Astrocyte of the spinal cord (primary cell): ENCODE measurements around the gene UIMC1.

Experiments
- DNase-seq: peaks from one replicate; pipeline ENCODE4 v3.0.0; 2011; ENCODE audit warnings: low read depth, low spot score
- H3K4me3 ChIP-seq: 2 replicates; pipeline ENCODE4 v1.5.1; 2011; ENCODE audit warnings: low read depth, mild to moderate bottlenecking, low read length, moderate library complexity
- CTCF ChIP-seq: IDR thresholded peaks from 2 replicates; pipeline ENCODE4 v1.5.1; 2012; ENCODE audit warnings: low read depth, mild to moderate bottlenecking, low read length, inconsistent platforms
- in situ Hi-C: cut with HindIII; loops from 2 replicates; pipeline ENCODE4 v1.10.0; 2017; ENCODE audit warnings: low sequenced_read_pairs

UIMC1 gene

GRCh38 chr5:176864755-176865154, 141.8 kb downstream of the UIMC1 start:
- in situ Hi-C loops: no loop called here
- DNase-seq: no peak
- H3K4me3 ChIP-seq: no peak overlapping the region
- TF ChIP-seq CTCF: no peak

GRCh38 chr5:176863765-176864098, 142.8 kb downstream of the UIMC1 start:
- no peak overlapping the region for H3K4me3 ChIP-seq
- no peak for TF ChIP-seq CTCF
- in situ Hi-C loops: no loop called here
- no peak for DNase-seq

GRCh38 chr5:176863041-176863764, 143.4 kb downstream of the UIMC1 start:
- in situ Hi-C loops: no loop called here
- no peak overlapping the region for H3K4me3 ChIP-seq
- DNase-seq: no peak
- TF ChIP-seq CTCF: no peak

- no peak for TF ChIP-seq CTCF
- in situ Hi-C loops: no loop called here
- H3K4me3 ChIP-seq: no peak overlapping the region
- DNase-seq: no peak
Observed at GRCh38 chr5:176862330-176862995, 144.1 kb downstream of the UIMC1 start.

GRCh38 chr5:176861276-176861675, 145.3 kb downstream of the UIMC1 start:
- no peak for TF ChIP-seq CTCF
- in situ Hi-C loops: no loop called here
- DNase-seq: no peak
- H3K4me3 ChIP-seq: no peak overlapping the region

GRCh38 chr5:176860381-176860780, 146.2 kb downstream of the UIMC1 start:
- no peak overlapping the region for H3K4me3 ChIP-seq
- in situ Hi-C loops: no loop called here
- TF ChIP-seq CTCF: no peak
- DNase-seq: no peak
